ENCODE measurements around the gene SENP1. TPM values are rescaled to one million over a fixed set of nuclear protein-coding genes. Genes with fewer than 3 reads are reported as not detected.
"Not testable (repeated sequence)": the region's sequence is repeated elsewhere in the genome, so short reads cannot be mapped to it uniquely, and the experiment has no call there.

The SENP1 gene
- total RNA-seq, 1 donor from 2014 or later: 42.0 TPM

GRCh38 chr12:48115957-48116356 is 10.1 kb upstream of the SENP1 start:
- intact Hi-C loops (cut with micrococcal nuclease): no loop called here

DNA sequence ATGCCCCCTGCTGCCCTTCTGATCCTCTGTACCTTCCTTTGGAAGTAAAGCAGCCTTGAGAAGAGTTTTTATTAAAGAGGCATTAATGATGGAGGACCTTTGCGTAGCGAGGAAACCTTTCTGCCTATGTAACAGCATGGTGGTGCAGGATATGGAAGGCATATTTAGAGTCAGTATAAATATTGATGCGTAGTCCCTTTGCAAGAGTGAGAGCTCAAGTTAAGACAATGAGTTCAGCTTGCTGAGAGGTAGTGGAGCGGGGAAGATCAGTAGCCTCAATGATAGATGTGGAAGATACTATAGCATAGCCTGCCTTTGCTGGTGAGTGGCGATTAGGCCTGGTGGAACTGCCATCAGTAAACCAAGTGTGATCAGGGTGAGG is 5.4 kb upstream of the SENP1 start:
- intact Hi-C loops (cut with micrococcal nuclease): not testable (repeated sequence)

DNA sequence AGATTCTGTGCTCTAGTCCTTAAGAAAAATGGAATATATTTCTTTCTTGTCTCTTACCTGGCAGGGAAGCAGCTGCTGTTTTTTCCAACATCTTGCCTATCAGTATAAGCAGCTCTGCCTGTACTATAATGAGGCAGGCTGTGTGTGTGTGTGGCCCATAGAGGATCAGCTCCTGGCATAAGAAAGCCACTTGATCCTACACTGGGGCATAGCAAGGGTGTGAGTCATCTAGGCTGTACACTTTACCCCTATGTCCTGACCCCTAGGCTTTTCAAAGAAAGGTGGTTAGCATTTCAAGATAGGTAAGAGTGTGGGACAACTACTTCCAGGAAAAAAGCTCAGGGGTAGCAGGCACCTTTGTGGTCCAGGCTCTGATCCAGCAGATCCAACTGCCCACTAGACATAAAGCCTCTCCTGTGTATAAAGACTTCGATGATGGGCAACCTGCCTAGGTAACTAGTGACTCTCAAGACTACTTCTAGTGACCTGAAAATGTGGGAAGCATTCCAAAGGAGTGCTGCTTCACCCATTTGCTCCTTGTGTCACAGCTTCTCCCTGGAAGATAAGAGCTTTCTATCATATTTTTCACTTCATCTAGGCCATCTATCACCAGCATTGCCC is 4.9 kb upstream of the SENP1 start:
- intact Hi-C loops (cut with micrococcal nuclease): no loop called here

GRCh38 chr12:48109424-48109823 is 3.5 kb upstream of the SENP1 start:
- intact Hi-C loops (cut with micrococcal nuclease): loop anchor here (5.0 to 10.0 kb wide), 3 partner anchors 73 to 205 kb away; partner anchors contain the start of genes CCDC184 and VDR

- intact Hi-C loops (cut with micrococcal nuclease): loop anchor here (1.0 to 10.0 kb wide), 6 partner anchors 12 to 400 kb away; partner anchors contain the start of genes ASB8, CCDC184, PFKM and RPAP3
Observed at GRCh38 chr12:48106681-48107613, 1.1 kb upstream of the SENP1 start.

DNA sequence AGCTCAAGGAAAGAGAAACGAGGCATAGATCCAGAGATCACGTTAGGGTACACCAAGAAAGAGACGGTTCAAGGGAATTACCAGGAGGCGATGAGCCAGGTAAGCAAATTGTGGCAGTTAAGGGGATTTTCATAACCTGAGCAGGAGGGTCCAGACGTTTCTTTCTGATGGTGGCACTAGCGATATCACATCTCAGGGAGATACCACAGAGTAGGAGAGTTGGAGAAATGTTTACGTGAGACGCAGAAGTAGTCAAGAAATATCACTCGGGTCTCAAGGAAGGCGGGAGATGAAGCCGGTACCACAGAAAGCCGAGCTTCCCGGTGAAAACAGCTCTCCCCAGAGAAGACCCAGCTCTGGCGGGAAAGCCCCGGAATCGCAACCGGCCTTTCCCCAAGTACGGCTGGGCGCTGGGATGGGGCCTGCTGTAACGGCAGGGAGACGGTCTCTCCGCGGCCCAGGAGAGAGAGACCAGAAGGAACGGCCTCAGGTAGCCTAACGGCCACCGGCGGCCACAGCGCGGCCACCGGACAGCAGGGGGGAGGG is 485 bp downstream of the SENP1 start:
- intact Hi-C loops (cut with micrococcal nuclease): loop anchor here (1.0 to 10.0 kb wide), 4 partner anchors 77 to 611 kb away; partner anchors contain the start of genes CCDC184, CCNT1 and VDR

DNA sequence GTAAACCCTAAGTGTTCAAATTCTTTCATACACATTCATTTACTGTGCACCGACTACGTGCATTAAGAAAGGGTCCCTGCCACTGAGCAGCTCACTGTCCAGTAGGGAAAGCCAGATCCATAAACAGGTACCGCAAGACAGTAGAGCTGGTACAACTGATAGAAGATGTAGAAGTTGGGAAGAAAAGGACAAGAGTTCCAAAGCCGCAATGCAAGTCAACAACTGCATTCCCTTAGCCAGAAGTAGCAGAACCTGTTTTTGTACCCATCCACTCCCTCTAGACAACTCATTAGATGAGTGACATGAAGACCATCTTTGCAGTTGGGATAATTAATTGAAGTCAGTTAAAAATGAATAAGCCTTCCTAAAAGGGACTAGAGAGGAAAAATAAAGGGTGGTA is 1.3 kb downstream of the SENP1 start:
- intact Hi-C loops (cut with micrococcal nuclease): loop anchor here (10.0 kb wide), 1 partner anchor 200 kb away; the partner anchor contains the start of gene VDR

DNA sequence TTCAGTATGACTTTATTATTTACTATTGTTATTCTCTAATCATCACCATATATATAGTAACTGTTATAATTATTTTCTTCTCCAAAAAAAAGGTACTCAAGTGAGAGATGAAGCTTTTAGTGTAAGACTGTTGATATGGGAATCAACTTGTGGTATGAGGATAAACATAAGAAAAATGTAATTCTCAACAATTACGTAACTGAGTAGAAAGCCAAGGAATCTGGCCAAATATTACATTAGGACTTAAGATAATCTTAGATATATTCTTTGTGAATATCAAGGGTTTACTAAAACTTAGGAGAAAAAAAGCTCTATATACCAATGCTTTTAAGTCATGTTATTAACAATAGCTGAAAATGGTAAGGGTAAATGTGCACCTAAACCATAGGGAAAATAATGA is 13.3 kb downstream of the SENP1 start:
- intact Hi-C loops (cut with micrococcal nuclease): no loop called here

- intact Hi-C loops (cut with micrococcal nuclease): no loop called here
Observed at GRCh38 chr12:48086327-48086726, 19.6 kb downstream of the SENP1 start.

DNA sequence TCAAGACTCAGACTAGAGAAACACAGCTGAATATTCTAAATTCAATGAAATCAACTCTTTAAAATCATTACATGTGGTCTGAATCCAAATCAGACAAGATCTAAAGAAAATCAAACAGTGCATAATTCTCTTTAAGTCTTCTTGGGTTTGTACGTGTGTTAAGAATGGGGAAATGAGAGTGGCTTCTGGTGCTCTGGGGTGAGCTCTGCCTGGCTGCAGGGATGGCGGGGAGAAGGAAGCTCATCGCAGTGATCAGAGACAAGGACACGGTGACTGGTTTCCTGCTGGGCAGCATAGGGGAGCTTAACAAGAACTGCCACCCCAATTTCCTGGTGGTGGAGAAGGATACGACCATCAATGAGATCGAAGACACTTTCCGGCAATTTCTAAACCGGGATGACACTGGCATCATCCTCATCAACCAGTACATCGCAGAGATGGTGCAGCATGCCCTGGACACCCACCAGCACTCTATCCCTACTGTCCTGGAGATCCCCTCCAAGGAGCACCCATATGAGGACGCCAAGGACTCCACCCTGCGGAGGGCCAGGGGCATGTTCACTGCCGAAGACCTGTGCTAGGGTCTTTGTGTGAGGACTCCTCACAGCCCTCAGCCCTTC is 20.9 kb downstream of the SENP1 start:
- intact Hi-C loops (cut with micrococcal nuclease): loop anchor here (1.0 kb wide), 1 partner anchor 80 kb away; no protein-coding TSS in a partner anchor

DNA sequence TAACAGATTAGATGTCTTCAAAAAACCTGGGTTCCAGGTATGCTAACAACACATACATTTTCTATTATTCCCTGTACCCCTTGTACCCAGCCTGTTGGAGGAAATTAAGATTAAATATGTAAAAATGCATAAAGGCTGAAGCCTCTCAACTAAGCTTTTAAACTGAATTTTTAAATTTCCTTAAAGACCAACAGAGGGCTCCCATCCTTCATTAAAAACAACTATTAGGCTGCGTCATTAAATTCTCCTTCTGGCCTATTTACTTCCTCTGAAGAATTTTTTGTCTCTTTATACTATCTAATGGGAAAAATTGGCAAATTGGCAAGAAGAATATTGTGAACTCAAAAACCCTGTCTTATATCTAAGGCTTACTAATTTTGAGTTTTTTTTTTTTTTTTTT is 21.8 kb downstream of the SENP1 start:
- intact Hi-C loops (cut with micrococcal nuclease): loop anchor here (1.0 kb wide), 1 partner anchor 81 kb away; no protein-coding TSS in a partner anchor

DNA sequence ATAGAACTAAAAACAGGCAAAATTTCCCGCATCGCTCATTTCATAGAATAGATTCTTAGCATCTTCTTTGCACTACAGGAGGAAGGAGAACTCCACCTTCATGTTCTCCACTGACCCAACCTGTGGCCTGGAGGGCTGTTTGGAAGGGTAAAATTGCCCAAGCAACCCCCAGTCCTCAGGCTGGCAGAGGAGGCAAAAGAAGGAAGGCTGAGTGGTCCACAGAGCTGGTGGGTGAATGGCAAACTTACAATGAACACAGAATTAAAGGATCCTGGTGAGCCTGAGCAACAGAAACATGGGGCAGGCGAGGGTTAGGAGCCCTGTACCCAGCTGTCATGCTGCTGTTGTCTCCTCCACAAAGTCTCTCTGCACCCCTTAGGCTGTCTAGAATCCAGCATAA is 25.1 kb downstream of the SENP1 start:
- intact Hi-C loops (cut with micrococcal nuclease): no loop called here

DNA sequence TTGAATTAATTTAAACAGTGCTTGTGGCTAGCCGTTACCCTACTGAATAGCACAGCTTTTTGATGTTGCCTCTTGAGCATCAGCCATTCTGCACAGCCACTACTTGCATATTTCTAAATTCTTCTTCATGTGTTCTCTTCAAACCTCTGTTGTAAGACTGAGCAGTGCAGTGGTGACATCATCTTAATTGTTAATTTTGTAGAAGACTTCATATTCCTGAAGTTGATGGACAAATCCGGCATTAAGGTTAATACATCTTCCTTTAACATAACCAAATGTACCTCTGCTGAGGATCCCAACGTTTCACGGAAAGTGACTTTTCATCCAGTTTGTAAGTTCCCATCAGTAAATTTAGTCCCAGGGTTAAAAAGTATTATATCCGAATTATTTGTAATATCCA is 25.6 kb downstream of the SENP1 start:
- intact Hi-C loops (cut with micrococcal nuclease): no loop called here

GRCh38 chr12:48078901-48079300 is 27.0 kb downstream of the SENP1 start:
- intact Hi-C loops (cut with micrococcal nuclease): no loop called here

- intact Hi-C loops (cut with micrococcal nuclease): no loop called here
Observed at GRCh38 chr12:48077111-48077510, 28.8 kb downstream of the SENP1 start.

DNA sequence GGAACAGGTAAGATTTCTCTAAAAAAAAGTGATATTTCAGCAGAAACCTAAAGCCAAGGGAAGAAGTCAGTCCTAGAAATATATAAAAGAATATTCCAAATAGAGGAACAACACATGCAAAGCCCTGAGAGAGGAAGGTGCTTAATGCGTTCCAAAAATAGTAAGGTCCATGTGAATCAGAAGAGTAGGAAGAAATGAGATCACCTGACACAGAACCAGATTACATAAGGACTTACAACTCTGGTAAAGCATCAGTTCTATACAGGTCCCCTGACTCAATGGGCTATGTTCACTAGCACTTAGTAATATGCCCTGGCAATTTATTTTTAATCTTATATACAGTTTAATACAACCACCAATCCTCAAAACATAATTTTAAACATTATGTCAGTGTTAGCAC is 30.0 kb downstream of the SENP1 start:
- intact Hi-C loops (cut with micrococcal nuclease): no loop called here

- intact Hi-C loops (cut with micrococcal nuclease): no loop called here
Observed at GRCh38 chr12:48074266-48074665, 31.6 kb downstream of the SENP1 start.

- intact Hi-C loops (cut with micrococcal nuclease): no loop called here
Observed at GRCh38 chr12:48072266-48072665, 33.6 kb downstream of the SENP1 start.

DNA sequence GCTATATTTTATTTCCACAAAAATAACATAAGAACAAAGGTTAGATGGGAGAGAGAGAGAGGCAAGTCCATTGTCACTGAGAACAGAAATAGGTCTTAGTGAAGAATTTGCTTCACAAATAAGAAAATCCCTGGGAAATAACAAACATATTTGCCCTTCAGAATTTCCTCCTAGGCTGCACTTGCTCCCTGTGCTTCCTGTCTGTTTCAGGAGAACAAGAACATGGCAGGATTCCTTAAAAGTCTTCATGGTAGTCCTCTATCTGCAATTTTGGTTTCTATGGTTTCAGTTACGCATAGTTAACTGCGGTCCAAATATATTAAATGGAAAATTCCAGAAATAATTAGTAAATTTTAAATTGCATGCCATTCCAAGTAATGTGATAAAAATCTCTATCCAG is 34.1 kb downstream of the SENP1 start:
- intact Hi-C loops (cut with micrococcal nuclease): no loop called here

DNA sequence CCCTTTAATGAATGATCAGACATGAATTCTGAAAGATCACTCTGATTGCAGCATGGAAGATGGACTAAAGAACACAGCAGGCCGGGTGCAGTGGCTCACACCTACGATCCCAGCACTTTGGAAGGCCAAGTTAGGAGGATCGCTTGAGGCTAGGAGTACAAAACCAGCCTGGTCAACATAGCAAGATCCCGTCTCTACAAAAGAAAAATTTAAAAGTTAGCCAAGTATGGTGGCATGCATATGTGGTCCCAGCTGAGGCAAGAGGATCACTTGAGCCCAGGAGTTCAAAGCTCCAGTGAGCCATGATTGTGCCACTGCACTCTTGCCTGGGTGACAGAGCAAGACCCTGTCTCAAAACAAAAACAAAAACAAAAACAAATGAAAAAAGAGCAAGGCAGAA is 35.1 kb downstream of the SENP1 start:
- intact Hi-C loops (cut with micrococcal nuclease): no loop called here

GRCh38 chr12:48070033-48070432 is 35.8 kb downstream of the SENP1 start:
- intact Hi-C loops (cut with micrococcal nuclease): no loop called here

- intact Hi-C loops (cut with micrococcal nuclease): no loop called here
Observed at GRCh38 chr12:48069241-48069640, 36.6 kb downstream of the SENP1 start.

Measured in T-helper 2 cell treated with Interferon-gamma antibody and Interleukin-4, amounts not matched to agents 100 ng/mL and 5 ng/mL, for 36 hours (primary cell).